Bronchial epithelial cell (primary cell): ENCODE measurements around the gene ALKBH1. TPM values are rescaled to one million over a fixed set of nuclear protein-coding genes. Genes with fewer than 3 reads are reported as not detected.
"Not testable (repeated sequence)": the region's sequence is repeated elsewhere in the genome, so short reads cannot be mapped to it uniquely, and the experiment has no call there.

Experiments used
- DNase-seq: peaks from one replicate; pipeline ENCODE4 v3.0.0-alpha.2; 2010; ENCODE audit warnings: low read depth
- FAIRE-seq: peaks from 2 replicates; lab custom pipeline; 2011; peaks lifted over from hg19 to GRCh38; lab: Jason Lieb, UNC
- H3K27me3 ChIP-seq: 2 replicates; pipeline ENCODE4 v1.5.1; 2011; ENCODE audit warnings: low read length; ENCODE audit not compliant: control insufficient read depth, insufficient read depth
- H3K36me3 ChIP-seq: 2 replicates; pipeline ENCODE4 v1.5.1; 2011; ENCODE audit warnings: low read length; ENCODE audit not compliant: control insufficient read depth, insufficient read depth
- H3K4me3 ChIP-seq: 2 replicates; pipeline ENCODE4 v1.5.1; 2011; ENCODE audit warnings: mild to moderate bottlenecking, low read depth, low read length, control low read depth
- CTCF ChIP-seq: IDR thresholded peaks from 2 replicates; pipeline ENCODE4 v1.5.1; 2011; ENCODE audit warnings: mild to moderate bottlenecking, moderate library complexity, low read length, control low read depth, inconsistent platforms; ENCODE audit not compliant: insufficient read depth, severe bottlenecking
- total RNA-seq: library from RNA; depleted of rRNA; stranded (reverse); fragments of >200 nt; gene quantifications from 2 replicates; pipeline ENCODE4 v1.2.1, GENCODE V29; 2014

ALKBH1 gene, protein sequence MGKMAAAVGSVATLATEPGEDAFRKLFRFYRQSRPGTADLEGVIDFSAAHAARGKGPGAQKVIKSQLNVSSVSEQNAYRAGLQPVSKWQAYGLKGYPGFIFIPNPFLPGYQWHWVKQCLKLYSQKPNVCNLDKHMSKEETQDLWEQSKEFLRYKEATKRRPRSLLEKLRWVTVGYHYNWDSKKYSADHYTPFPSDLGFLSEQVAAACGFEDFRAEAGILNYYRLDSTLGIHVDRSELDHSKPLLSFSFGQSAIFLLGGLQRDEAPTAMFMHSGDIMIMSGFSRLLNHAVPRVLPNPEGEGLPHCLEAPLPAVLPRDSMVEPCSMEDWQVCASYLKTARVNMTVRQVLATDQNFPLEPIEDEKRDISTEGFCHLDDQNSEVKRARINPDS
- 11.6 and 12.4 TPM in 2 replicates for total RNA-seq

DNA sequence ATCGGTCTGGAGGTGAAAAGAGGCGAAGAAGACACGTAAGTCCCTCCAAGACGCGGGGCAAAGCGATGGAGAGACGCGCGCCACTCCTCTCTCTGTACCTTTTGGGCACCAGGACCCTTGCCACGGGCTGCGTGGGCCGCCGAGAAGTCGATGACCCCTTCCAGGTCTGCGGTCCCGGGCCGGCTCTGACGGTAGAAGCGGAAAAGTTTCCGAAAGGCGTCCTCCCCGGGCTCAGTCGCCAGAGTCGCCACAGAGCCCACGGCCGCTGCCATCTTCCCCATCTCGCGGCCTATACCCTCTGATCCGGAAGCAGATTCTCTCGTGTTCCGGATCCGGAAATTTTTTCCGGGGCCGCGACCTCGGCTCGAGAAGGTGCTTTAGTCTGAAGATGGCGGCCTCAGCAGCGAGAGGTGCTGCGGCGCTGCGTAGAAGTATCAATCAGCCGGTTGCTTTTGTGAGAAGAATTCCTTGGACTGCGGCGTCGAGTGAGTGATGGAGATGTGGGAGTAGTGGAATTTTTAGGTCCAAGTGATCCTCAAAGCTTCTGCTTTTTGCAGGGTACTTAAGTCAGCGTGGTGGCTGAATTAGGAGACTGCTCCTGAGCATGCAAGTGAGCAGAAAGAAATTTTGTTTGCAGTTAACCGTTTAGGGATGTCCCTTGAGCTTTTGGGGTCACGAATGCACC is at the start of gene ALKBH1, which contains the start of gene SLIRP:
TSS of gene ALKBH1 (minus strand) at position 300 of the 685 bp plus-strand sequence. CDS start at position 281, 19 bp downstream.
TSS of gene SLIRP (plus strand) at position 380 of the 685 bp plus-strand sequence. CDS start at position 389, 9 bp downstream.
- TF ChIP-seq CTCF = no peak
- FAIRE-seq = no peak
- no peaks in the 10 kb centered on the region for H3K27me3 ChIP-seq

DNA sequence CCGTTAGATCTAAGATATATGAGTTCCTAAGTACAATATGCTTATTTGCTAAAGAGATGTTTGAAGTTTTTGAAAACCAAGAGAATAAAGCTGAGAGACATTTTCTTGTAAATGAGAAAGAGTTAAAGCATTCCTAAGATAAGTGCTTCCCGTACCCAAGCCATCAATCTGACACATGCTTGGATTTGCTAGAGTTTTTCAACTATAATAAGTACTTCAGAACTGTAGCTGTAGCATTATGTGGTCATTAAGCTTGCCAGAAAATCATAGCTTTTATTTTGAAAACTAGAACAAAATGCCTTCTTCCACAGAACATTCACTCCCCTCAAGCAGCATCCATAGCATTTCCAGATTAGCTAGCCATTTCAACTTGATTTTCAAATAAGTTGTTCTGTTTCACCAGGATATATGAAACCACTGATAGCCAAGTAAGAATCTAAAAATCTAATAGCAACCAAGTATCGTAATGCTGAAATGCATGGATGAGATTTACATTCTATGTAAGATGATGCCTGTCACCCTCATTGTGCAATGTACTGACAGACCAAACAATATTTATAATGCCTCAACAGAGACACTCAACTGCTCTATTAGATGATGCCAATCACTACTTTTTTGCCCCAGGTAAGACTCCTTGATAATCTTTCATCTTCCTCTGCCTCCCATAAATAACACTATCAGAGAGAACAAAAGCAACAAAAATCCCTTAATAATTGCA is 45.1 kb upstream of the ALKBH1 start:
- no peak overlapping the region for H3K4me3 ChIP-seq
- FAIRE-seq = no peak
- no peaks in the 10 kb centered on the region for H3K27me3 ChIP-seq
- no peak for TF ChIP-seq CTCF
- H3K36me3 ChIP-seq = peaks cover 9% of the 10 kb centered on the region
- no peak for DNase-seq

More for the DNA sequence above, at the start of gene ALKBH1, which contains the start of gene SLIRP:
- Histone ChIP-seq H3K36me3 (peaks cover 5% of the 10 kb centered on the region), H3K4me3 (peak within 1 kb of the TSS; percentile 97)
- peak; percentile 73 for DNase-seq

DNA sequence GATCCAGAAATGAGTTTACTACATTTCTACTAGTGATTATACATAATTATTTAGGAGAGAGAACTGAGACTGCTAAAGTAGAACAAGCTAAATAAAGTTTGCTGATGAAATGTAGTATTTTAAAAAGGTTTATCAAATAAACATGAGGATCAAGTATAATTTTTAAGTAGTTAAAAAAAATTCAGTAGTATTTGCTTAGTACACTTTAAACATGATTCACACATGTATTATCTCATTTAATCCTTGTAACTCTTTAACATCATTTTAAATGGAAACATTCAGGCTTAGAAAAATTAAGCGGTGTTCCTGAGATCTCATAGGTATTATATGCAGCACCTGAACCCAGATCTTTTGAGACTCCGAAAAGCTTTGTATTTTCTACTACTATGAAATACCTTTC is 44.4 kb upstream of the ALKBH1 start:
- no peak overlapping the region for H3K4me3 ChIP-seq
- no peaks in the 10 kb centered on the region for H3K27me3 ChIP-seq
- peaks cover 9% of the 10 kb centered on the region for H3K36me3 ChIP-seq
- no peak for FAIRE-seq
- TF ChIP-seq CTCF = no peak
- DNase-seq = no peak

GRCh38 chr14:77747425-77747824 is 39.6 kb upstream of the ALKBH1 start:
- FAIRE-seq, H3K27me3 ChIP-seq, DNase-seq, H3K4me3 ChIP-seq: not testable (repeated sequence)
- H3K36me3 ChIP-seq = peaks cover 11% of the 10 kb centered on the region

DNA sequence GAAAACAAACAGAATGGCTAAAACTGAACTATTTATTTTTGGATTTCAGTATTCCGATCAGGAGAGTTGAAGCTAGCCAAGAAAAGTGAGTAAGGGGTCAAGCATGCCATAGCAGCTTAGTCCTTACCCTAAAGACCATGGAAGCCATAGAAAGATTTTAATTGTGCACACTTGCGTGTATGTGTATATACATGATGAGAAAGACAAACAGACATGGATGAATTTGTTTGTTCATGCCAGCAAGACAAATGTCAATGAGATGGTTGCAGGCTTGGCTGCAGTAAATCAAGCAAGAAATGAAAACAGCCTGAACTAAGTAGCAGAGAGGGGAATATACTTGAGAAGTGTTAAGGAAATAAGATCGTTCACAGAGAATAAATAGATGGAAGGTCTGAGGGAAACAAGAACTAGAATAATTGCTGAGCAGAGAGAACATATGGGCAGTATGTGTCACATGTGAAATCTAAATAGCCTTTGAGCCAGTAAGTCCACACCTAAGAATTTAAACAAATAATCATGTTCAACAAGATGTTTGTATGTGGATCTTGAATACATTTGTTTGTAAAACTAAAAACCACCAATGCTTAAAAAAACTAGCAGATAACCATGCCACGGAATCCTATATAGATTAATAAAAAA is 38.4 kb upstream of the ALKBH1 start:
- no peak for DNase-seq

More for the DNA sequence above, 38.4 kb upstream of the ALKBH1 start:
- no peaks in the 10 kb centered on the region for H3K27me3 ChIP-seq
- H3K4me3 ChIP-seq = no peak overlapping the region
- H3K36me3 ChIP-seq = peaks cover 11% of the 10 kb centered on the region
- FAIRE-seq = no peak
- no peak for TF ChIP-seq CTCF
